ENCODE measurements around the gene MTREX.

DNA sequence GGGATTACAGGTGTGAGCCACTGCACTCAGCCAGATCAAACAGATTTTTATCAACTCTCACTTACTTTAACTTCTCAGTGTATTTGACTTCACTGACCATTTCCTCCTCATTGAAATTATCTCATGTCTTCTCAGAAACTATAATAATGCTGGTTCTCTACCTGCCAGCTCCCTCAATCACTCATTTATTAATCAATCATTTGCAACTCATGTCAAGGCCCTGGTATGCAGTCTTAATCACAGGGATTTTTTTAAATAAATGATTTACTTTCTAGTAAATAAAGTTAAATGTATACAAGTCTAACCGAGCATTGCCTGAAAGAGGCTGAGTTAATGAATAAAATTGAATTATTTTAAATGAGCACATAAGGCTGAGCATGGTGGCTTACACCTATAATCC lies 163.7 kb downstream of the MTREX start:
- TF ChIP-seq, protein P1, sequence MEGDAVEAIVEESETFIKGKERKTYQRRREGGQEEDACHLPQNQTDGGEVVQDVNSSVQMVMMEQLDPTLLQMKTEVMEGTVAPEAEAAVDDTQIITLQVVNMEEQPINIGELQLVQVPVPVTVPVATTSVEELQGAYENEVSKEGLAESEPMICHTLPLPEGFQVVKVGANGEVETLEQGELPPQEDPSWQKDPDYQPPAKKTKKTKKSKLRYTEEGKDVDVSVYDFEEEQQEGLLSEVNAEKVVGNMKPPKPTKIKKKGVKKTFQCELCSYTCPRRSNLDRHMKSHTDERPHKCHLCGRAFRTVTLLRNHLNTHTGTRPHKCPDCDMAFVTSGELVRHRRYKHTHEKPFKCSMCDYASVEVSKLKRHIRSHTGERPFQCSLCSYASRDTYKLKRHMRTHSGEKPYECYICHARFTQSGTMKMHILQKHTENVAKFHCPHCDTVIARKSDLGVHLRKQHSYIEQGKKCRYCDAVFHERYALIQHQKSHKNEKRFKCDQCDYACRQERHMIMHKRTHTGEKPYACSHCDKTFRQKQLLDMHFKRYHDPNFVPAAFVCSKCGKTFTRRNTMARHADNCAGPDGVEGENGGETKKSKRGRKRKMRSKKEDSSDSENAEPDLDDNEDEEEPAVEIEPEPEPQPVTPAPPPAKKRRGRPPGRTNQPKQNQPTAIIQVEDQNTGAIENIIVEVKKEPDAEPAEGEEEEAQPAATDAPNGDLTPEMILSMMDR (IDR thresholded peaks at IDR 0.05), result no peak
- TF ChIP-seq POLR2AphosphoS5 (IDR thresholded peaks at IDR 0.05), result no peak
- TF ChIP-seq POLR2A (IDR thresholded peaks at IDR 0.05), result no peak
